Activated CD4-positive, alpha-beta T cell treated with anti-CD3 and anti-CD28 coated beads, Interleukin-2, amount 50 U/mL, for 1 hour (primary cell): ENCODE data around the gene KRTAP10-10.
"Not testable (repeated sequence)": the region's sequence is repeated elsewhere in the genome, so short reads cannot be mapped to it uniquely, and the experiment has no call there.

Experiments used
- DNase-seq: peaks from one replicate; pipeline ENCODE4 v3.0.0-alpha.2; 2020

The KRTAP10-10 gene

GRCh38 chr21:44627181-44627822 lies 9.9 kb upstream of the KRTAP10-10 start:
- DNase-seq = not testable (repeated sequence)

GRCh38 chr21:44627831-44628233 lies 9.3 kb upstream of the KRTAP10-10 start:
- not testable (repeated sequence) for DNase-seq

DNA sequence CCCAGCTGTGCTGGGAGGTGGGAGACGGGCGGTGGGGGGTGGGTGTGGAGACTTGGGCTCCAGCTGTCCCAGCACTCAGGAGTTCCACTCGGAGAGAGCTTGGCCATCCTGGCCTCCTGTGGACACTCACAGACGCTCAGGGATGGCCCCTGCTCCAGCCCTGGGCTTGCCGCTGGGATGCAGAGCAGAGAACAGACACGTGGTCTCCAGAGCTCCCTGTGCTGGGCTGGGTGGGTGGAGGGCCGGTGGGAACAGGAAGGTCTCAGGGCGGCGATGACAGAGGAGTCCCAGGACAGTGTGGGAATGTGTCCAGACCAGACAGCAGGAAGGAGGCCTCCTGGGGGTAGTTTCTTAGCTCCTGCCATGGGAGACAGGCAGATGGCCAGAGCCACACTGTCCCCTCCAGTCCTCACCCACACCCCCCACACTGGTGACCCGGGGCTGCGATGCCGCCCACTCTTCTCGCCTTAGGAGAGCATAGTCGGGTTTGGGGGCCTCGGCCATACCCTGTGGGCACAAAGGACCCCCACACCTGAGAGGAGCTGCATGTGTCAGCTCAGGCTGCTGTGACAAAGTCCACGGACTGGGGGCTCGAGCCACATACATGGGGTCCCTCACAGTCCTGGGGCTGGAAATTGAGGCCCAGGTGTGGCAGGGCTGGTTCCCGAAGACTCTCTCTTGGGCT lies 8.3 kb upstream of the KRTAP10-10 start:
- no peak for DNase-seq

DNA sequence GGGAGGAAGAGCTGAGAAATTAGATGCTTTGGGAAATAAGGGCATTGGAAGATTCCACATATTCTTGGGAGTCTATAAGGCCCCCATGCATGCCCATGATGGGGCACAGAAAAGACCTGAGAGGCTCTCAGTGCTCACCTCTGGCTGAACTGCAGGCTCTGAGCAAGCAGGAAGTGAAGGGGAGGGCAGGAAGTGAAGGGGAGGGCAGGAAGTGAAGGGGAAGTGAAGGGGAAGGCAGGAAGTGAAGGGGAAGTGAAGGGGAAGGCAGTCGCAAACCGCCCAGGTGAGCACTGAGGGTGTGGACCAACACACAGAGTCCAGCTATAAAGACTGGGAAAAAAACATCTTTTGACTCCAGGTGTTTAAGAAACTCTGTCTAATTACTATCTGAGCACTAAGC lies 6.7 kb upstream of the KRTAP10-10 start:
- DNase-seq = no peak

- DNase-seq = no peak
These were observed 5.1 kb upstream of the KRTAP10-10 start for GRCh38 chr21:44632067-44632466.

DNA sequence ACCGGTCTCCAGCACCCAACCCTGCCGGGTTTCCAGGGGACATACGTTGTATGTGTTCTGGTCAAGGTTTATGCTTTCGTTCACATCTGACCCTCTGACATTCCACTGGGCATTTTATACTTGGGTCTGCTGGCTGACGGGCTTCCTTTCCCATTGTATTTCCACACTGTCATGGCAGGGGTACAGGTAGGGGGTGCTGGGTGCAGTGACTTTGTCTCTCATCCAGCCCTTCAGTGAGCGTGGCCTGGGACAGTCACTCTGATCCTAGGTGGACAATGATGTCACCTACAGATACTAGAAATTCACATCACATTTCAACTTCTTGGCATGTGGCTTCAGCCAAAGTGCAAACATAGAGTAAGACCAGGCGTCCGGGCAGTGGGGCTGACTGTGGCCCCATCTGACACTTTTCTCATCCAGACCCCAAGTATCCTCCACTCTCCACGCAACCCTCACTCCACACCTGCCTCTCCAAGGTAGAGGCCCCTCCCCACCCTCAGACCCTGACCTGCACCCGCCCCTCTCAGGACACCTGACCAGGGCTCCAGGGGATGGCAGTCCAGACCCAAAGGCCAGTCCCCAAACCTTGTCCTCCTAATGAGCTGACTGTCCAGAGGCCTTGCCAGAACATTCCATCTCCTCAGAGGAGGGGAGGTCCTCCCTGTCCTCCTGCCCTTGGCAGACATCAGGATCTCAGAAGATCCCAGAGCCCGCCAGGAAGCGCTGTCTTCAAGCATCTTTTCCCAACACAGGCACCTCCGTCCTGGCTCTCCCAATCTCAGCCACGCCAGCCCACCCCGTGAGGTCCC lies 743 bp upstream of the KRTAP10-10 start:
- no peak for DNase-seq

GRCh38 chr21:44637851-44638348 lies 744 bp downstream of the KRTAP10-10 start:
- not testable (repeated sequence) for DNase-seq

DNA sequence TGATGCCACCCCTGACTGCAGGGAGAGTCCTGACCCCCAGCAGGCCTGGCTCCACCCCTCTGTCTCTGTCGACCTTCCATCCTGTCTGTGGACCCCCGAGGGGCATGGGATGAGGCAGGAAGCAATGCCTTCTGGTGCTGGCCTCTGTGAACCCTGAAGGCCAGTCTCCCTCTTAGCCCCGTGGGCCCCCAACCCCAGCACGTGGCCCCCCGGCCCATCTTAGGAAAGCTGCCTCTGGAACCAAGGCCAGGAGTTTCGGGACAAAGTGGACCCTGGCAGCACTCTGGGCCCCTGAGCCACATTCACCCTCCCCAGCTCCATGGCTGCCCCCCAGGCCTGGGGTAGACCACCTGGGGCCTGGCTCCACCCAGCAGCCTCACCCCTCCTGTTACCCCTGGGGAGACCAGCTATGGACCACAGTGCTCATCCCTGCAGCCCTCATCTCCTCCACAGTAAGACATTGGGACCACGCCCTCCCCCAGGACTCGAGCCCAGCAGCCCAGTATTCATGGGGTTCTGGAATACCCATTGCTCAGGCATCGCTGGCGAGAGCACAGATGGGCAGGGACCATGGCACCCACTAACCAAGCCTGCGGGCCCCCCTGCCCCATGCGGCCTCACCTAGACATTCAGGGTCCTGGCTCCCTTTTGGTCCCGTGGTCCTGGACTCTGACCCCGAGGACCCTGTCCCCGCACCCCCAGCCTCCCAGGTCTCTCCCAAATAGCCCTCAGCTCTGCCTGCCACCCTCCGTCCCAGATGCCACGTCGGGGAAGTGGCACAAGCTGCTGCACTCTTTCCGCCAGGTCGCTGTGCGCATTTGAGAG lies 1.6 kb downstream of the KRTAP10-10 start:
- not testable (repeated sequence) for DNase-seq

- DNase-seq = no peak
These were observed 2.1 kb downstream of the KRTAP10-10 start for GRCh38 chr21:44639331-44639655.

- DNase-seq = no peak
These were observed 3.6 kb downstream of the KRTAP10-10 start for GRCh38 chr21:44640761-44641160.

- DNase-seq = no peak
These were observed 6.7 kb downstream of the KRTAP10-10 start for GRCh38 chr21:44643741-44644310.

GRCh38 chr21:44644878-44645277 lies 7.7 kb downstream of the KRTAP10-10 start:
- no peak for DNase-seq

- DNase-seq = not testable (repeated sequence)
These were observed 9.4 kb downstream of the KRTAP10-10 start, which contains the start of gene KRTAP10-11 for GRCh38 chr21:44646366-44647221. KRTAP10-11 (plus strand) TSS chr21:44646414; CDS start chr21:44646459, 45 bp downstream.

DNA sequence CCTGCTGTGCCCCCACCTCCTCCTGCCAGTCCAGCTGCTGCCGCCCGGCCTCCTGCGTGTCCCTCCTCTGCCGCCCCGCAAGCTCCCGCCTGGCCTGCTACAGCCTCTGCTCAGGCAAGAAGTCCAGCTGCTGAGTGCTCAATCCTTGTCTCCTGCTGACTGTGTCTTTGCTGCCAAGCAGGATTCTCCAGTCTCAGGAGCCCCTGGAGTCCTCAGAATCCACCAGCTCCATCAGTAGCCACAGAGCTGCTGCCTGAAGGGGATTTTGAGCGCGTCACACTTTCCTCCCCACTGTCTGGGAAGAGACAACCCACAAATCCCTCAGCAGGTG lies 10.0 kb downstream of the KRTAP10-10 start:
- DNase-seq = no peak

DNA sequence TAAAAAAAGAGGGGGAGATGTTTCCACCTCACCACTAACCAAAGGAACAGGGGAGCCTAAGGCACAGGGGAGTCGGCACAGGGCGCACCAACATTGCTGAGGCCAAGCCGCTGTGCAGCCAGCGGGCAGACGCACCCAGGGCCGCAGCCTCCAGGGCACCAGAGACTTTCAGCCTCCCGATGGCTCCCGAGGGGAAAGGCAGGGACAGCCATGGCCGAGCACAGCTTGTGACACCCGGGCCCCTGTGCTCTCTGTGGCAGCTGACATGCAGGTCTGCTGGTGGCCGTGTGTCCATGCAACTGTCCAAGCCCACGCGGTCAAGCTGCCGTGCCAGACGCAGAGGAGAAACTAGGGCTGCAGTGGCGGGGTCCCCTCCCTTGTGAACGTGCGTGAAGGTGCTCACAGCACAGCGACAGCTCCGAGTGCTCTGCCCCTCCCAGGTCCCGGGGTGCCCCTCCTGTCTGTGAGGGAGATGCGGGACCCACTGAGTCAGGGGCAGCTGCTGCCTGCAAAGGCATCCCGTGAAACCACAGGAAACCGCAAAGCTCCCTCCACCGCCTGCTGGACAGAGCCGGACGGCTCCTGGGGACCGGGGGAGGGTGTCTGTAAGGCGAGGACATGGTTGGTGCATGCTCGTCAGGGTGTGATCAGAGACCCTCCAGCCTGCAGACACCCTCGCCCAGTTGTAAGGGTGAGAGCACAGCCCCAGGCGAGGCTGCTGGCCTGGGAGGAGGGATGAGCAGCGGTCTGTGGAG lies 11.6 kb downstream of the KRTAP10-10 start:
- DNase-seq = no peak

- DNase-seq = no peak
These were observed 12.5 kb downstream of the KRTAP10-10 start for GRCh38 chr21:44649521-44650100.

DNA sequence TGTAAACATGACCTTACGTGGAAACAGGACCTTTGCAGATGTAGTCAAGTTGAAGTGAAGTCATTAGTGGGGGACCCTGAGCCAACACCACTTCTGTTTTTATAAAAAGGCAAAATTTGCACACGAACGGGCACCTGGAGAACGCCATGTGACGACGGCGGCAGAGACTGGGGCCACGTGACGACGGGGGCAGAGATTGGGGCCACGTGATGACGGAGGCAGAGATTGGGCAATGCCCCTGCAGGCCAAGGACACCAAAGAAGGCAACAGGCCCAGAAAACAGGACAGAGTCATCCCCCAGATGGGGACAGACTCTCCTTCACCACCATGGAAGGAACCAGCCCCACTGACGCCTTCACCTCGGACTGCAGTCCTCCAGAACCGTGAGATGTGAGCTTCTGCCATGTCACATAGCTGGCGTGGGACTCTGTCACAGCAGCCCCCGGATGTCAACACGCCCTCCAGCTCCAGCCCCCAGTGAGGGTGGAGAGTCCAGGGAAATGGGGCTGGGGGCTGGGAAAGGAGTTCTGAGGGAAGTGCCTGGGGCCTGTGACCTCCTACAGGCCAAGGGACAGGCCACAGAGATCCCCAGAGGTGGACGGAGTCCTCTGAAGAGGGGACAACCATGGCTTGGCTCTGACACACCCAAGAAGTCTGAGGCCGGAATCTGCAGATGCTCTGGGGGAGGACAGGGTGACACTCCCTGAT lies 13.3 kb downstream of the KRTAP10-10 start:
- DNase-seq = no peak

- no peak for DNase-seq
These were observed 14.0 kb downstream of the KRTAP10-10 start for GRCh38 chr21:44650973-44651675.

- DNase-seq = no peak
These were observed 16.0 kb downstream of the KRTAP10-10 start for GRCh38 chr21:44653123-44653522.
